ENCODE data around the gene KCNQ1.

- TF ChIP-seq POLR2A (IDR thresholded peaks at IDR 0.05) = no peak
- TF ChIP-seq, protein P1, sequence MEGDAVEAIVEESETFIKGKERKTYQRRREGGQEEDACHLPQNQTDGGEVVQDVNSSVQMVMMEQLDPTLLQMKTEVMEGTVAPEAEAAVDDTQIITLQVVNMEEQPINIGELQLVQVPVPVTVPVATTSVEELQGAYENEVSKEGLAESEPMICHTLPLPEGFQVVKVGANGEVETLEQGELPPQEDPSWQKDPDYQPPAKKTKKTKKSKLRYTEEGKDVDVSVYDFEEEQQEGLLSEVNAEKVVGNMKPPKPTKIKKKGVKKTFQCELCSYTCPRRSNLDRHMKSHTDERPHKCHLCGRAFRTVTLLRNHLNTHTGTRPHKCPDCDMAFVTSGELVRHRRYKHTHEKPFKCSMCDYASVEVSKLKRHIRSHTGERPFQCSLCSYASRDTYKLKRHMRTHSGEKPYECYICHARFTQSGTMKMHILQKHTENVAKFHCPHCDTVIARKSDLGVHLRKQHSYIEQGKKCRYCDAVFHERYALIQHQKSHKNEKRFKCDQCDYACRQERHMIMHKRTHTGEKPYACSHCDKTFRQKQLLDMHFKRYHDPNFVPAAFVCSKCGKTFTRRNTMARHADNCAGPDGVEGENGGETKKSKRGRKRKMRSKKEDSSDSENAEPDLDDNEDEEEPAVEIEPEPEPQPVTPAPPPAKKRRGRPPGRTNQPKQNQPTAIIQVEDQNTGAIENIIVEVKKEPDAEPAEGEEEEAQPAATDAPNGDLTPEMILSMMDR (IDR thresholded peaks at IDR 0.05) = no peak
- no peak for TF ChIP-seq EP300 (IDR thresholded peaks at IDR 0.05)
These were observed 394.7 kb downstream of the KCNQ1 start for GRCh38 chr11:2839395-2839943.
